IMR-90 (cell line): Measurements from ENCODE around the gene ARSB. TPM values are rescaled to one million over a fixed set of nuclear protein-coding genes. Genes with fewer than 3 reads are reported as not detected.

Experiments
- ATAC-seq: fragments of 200-7000 bp; cut with Tn5 transposase; 2 replicates; pipeline ENCODE4 v1.9.1; 2020; ENCODE audit warnings: low read depth, mild to moderate bottlenecking, moderate library complexity
- BruUV-seq: library from RNA; stranded (reverse); fragments of 400-500 nt; replicated peaks from 2 replicates; lab custom pipeline; 2021; lab: Mats Ljungman, UMichigan
- CTCF ChIA-PET: fragments of 300-600 bp; formaldehyde crosslinking; extraction: SDS; loops from one replicate; lab custom pipeline; 2021; ENCODE audit warnings: antibody characterized with exemption; lab: Yijun Ruan, JAX
- POLR2A ChIA-PET: fragments of 300-600 bp; sonication (Branson Sonifier 250); formaldehyde crosslinking; loops from one replicate; lab custom pipeline; 2022; ENCODE audit warnings: antibody characterized with exemption; ENCODE audit not compliant: unreplicated experiment; lab: Charles Lee
- DNase-seq: peaks from one replicate; pipeline ENCODE4 v3.0.0; 2013
- H2AFZ ChIP-seq: replicated peaks from 2 replicates; pipeline ENCODE3; 2013; ENCODE audit warnings: low read length, mild to moderate bottlenecking; ENCODE audit not compliant: poor library complexity
- H2AK5ac ChIP-seq: 2 replicates; pipeline ENCODE4 v1.6.1; 2013; ENCODE audit warnings: low read depth, low read length, inconsistent platforms
- H2AK9ac ChIP-seq: replicated peaks from 2 replicates; pipeline ENCODE3; 2013; ENCODE audit warnings: mild to moderate bottlenecking, low read depth, low read length, moderate library complexity; ENCODE audit not compliant: poor library complexity
- H2BK120ac ChIP-seq: 2 replicates; pipeline ENCODE4 v1.6.1; 2013; ENCODE audit warnings: low read depth, low read length, inconsistent platforms
- H2BK15ac ChIP-seq: 3 replicates; pipeline ENCODE4 v1.6.1; 2013; ENCODE audit warnings: low read depth, low read length, inconsistent platforms
- H2BK20ac ChIP-seq: 2 replicates; pipeline ENCODE4 v1.6.1; 2013; ENCODE audit warnings: low read depth, mild to moderate bottlenecking, inconsistent platforms, low read length, moderate library complexity
- H2BK5ac ChIP-seq: 2 replicates; pipeline ENCODE4 v1.6.1; 2013; ENCODE audit warnings: mild to moderate bottlenecking, low read depth, low read length, inconsistent platforms; ENCODE audit not compliant: poor library complexity, severe bottlenecking
- H3K14ac ChIP-seq: replicated peaks from 2 replicates; pipeline ENCODE4 v1.6.1; 2013; ENCODE audit warnings: low read depth, low read length, inconsistent platforms
- H3K18ac ChIP-seq: 2 replicates; pipeline ENCODE4 v1.6.1; 2013; ENCODE audit warnings: low read depth, low read length, control low read depth
- H3K23ac ChIP-seq: 2 replicates; pipeline ENCODE4 v1.6.1; 2013; ENCODE audit warnings: low read depth, low read length, inconsistent platforms
- H3K27ac ChIP-seq: 2 replicates; pipeline ENCODE4 v1.5.1; 2013; ENCODE audit warnings: mild to moderate bottlenecking, control low read depth, low read length; ENCODE audit not compliant: insufficient read depth
- H3K27me3 ChIP-seq: 2 replicates; pipeline ENCODE4 v1.6.1; 2013; ENCODE audit warnings: low read length; ENCODE audit not compliant: control insufficient read depth, insufficient read depth
- H3K36me3 ChIP-seq: 2 replicates; pipeline ENCODE4 v1.6.1; 2013; ENCODE audit warnings: low read length, mixed read lengths; ENCODE audit not compliant: control insufficient read depth, insufficient read depth
- H3K4ac ChIP-seq: 2 replicates; pipeline ENCODE4 v1.6.1; 2013; ENCODE audit warnings: low read depth, low read length, inconsistent platforms
- H3K4me1 ChIP-seq: 2 replicates; pipeline ENCODE4 v1.6.1; 2013; ENCODE audit warnings: low read length, mixed read lengths; ENCODE audit not compliant: control insufficient read depth, insufficient read depth
- H3K4me2 ChIP-seq: 2 replicates; pipeline ENCODE4 v1.6.1; 2013; ENCODE audit warnings: low read depth, mild to moderate bottlenecking, control low read depth, low read length, moderate library complexity
- H3K4me3 ChIP-seq: 2 replicates; pipeline ENCODE4 v1.5.1; 2013; ENCODE audit warnings: low read depth, mild to moderate bottlenecking, control low read depth, low read length, moderate library complexity; ENCODE audit not compliant: insufficient read depth
- H3K56ac ChIP-seq: 2 replicates; pipeline ENCODE4 v1.6.1; 2013; ENCODE audit warnings: low read length, inconsistent platforms; ENCODE audit not compliant: insufficient read depth; ENCODE audit errors: extremely low read depth
- H3K79me1 ChIP-seq, 2 experiments: 2 replicates each; pipeline ENCODE4 v1.6.1; 2013; ENCODE audit warnings: low read length in 2 of 2, inconsistent platforms in 1 of 2, low read depth in 1 of 2
- H3K9ac ChIP-seq: 2 replicates; pipeline ENCODE4 v1.6.1; 2013; ENCODE audit warnings: low read depth, low read length, control low read depth
- H3K9me1 ChIP-seq: 2 replicates; pipeline ENCODE4 v1.6.1; 2013; ENCODE audit warnings: low read length, inconsistent platforms; ENCODE audit not compliant: insufficient read depth
- H3K9me3 ChIP-seq: 2 replicates; pipeline ENCODE4 v1.6.1; 2013; ENCODE audit warnings: low read length; ENCODE audit not compliant: control insufficient read depth, insufficient read depth
- H4K20me1 ChIP-seq: 2 replicates; pipeline ENCODE4 v1.6.1; 2013; ENCODE audit warnings: low read length, inconsistent platforms; ENCODE audit not compliant: insufficient read depth
- H4K5ac ChIP-seq: 2 replicates; pipeline ENCODE4 v1.6.1; 2013; ENCODE audit warnings: mild to moderate bottlenecking, low read depth, low read length, control low read depth
- H4K8ac ChIP-seq, 2 experiments: 2 replicates each; pipeline ENCODE4 v1.6.1; 2013; ENCODE audit warnings: low read depth in 2 of 2, low read length in 2 of 2, control low read depth in 1 of 2, inconsistent platforms in 1 of 2
- H4K91ac ChIP-seq: 2 replicates; pipeline ENCODE4 v1.6.1; 2013; ENCODE audit warnings: low read depth, low read length, inconsistent platforms; ENCODE audit not compliant: insufficient read depth
- BHLHE40 ChIP-seq: fragments of 150-350 bp; IDR thresholded peaks from 2 replicates; pipeline ENCODE4 v1.6.1; 2016; ENCODE audit warnings: mild to moderate bottlenecking, low read depth, low read length
- CEBPB ChIP-seq: IDR thresholded peaks from 2 replicates; pipeline ENCODE4 v1.6.1; 2012; ENCODE audit warnings: low read depth, low read length, improper control_type of control experiment
- CHD1 ChIP-seq: IDR thresholded peaks from 2 replicates; pipeline ENCODE4 v1.6.1; 2012; ENCODE audit warnings: low read depth, low read length, improper control_type of control experiment
- CTCF ChIP-seq: conservative IDR thresholded peaks from 2 replicates; pipeline ENCODE4 v1.5.1; 2012; ENCODE audit warnings: mild to moderate bottlenecking, low read depth, low read length, improper control_type of control experiment
- FOS ChIP-seq: fragments of 150-350 bp; IDR thresholded peaks from 2 replicates; pipeline ENCODE4 v1.6.1; 2016; ENCODE audit warnings: low read depth, low read length
- MAFK ChIP-seq: IDR thresholded peaks from 2 replicates; pipeline ENCODE4 v1.6.1; 2012; ENCODE audit warnings: low read depth, low read length, improper control_type of control experiment
- MAZ ChIP-seq: IDR thresholded peaks from 2 replicates; pipeline ENCODE4 v1.6.1; 2012; ENCODE audit warnings: low read depth, mild to moderate bottlenecking, low read length, improper control_type of control experiment, moderate library complexity, borderline replicate concordance
- MXI1 ChIP-seq: IDR thresholded peaks from 2 replicates; pipeline ENCODE4 v1.6.1; 2012; ENCODE audit warnings: low read depth, mild to moderate bottlenecking, low read length, moderate library complexity, borderline replicate concordance
- NFE2L2 ChIP-seq: fragments of 150-350 bp; IDR thresholded peaks from 2 replicates; pipeline ENCODE4 v1.6.1; 2016; ENCODE audit warnings: low read depth, mild to moderate bottlenecking, low read length
- POLR2A ChIP-seq: IDR thresholded peaks from 2 replicates; pipeline ENCODE4 v1.6.1; 2012; ENCODE audit warnings: mild to moderate bottlenecking, low read depth, low read length
- RAD21 ChIP-seq: IDR thresholded peaks from 2 replicates; pipeline ENCODE4 v1.6.1; 2012; ENCODE audit warnings: low read length, improper control_type of control experiment
- RCOR1 ChIP-seq: IDR thresholded peaks from 2 replicates; pipeline ENCODE4 v1.6.1; 2012; ENCODE audit warnings: mild to moderate bottlenecking, low read length, improper control_type of control experiment; ENCODE audit not compliant: insufficient replicate concordance
- RFX5 ChIP-seq: IDR thresholded peaks from 2 replicates; pipeline ENCODE4 v1.8.0; 2012; ENCODE audit warnings: low read depth, mild to moderate bottlenecking, low read length, moderate library complexity
- SMC3 ChIP-seq: fragments of 150-350 bp; IDR thresholded peaks from 2 replicates; pipeline ENCODE4 v1.6.1; 2016; ENCODE audit warnings: low read depth, mild to moderate bottlenecking, antibody characterized with exemption, low read length, moderate library complexity
- WGBS, 2 experiments: methylation state at CpG; one replicate each; pipeline versions ENCODE4 v1.1.5 to v1.1.7; 2013; ENCODE audit warnings: missing lambda C conversion rate in 2 of 2; ENCODE audit not compliant: insufficient read length in 1 of 2; ENCODE audit errors: extremely low coverage in 2 of 2; 5-methylcytosine and 5-hydroxymethylcytosine counted together
- dilution Hi-C: fragments of 300-500 bp; cut with HindIII; formaldehyde crosslinking; loops from one replicate; pipeline ENCODE4 v1.14.3; 2018; ENCODE audit warnings: low sequenced_read_pairs; ENCODE audit not compliant: unreplicated experiment
- in situ Hi-C: fragments of 300-500 bp; cut with MboI; formaldehyde crosslinking; loops from 3 replicates; pipeline ENCODE4 v1.14.3; 2019; ENCODE audit warnings: low sequenced_read_pairs, inconsistent platforms, mixed read lengths
- intact Hi-C: fragments of 100-400 bp; cut with micrococcal nuclease; formaldehyde crosslinking; loops from 2 replicates; pipeline ENCODE4 v1.10.0; 2022
- polyA plus RNA-seq, 3 experiments: library from polyadenylated mRNA; depleted of rRNA; stranded (reverse); fragments of >200 nt; gene quantifications; 2 replicates each; pipeline ENCODE4 v1.2.3, GENCODE V29; 2012; ENCODE audit warnings: low replicate concordance in 1 of 3
- total RNA-seq: library from RNA; depleted of rRNA; stranded (reverse); fragments of >200 nt; gene quantifications from 2 replicates; pipeline ENCODE4 v1.2.3, GENCODE V29; 2012
- TF ChIP-seq, protein P1 (sequence below): fragments of 150-350 bp; IDR thresholded peaks from 2 replicates; pipeline ENCODE4 v1.6.1; 2016; ENCODE audit warnings: low read depth, mild to moderate bottlenecking, low read length, moderate library complexity, borderline replicate concordance
- TF ChIP-seq, protein P2 (sequence below): fragments of 150-350 bp; IDR thresholded peaks from 2 replicates; pipeline ENCODE4 v1.6.1; 2017; ENCODE audit warnings: mild to moderate bottlenecking, antibody characterized with exemption, low read length, low read depth

Gene ARSB
- total and polyA plus RNA-seq, 2 of the 4 experiments (the other 2 are of a cell fraction) = 16.0 to 16.3 TPM

DNA sequence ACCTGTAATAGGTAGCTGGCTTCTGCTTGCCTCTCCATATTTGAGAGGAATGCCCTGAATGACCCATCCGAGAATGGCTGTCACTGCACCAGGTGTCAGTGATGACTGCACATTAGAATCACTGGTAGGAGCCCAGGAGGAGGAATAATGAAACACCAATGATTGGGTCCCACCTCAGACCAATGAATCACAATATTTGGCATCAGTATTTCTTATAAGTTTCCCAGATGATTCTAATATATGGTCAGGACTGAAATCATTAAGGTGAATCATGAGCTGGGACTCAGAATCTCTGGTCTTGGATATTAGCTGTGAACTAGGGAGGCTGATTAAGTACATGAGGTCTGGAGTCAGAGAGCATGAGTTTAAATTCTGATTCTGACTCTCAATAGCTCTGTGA is 23.4 kb downstream of the ARSB start:
- Histone ChIP-seq H3K23ac (no peak overlapping the region), H2BK5ac (no peak overlapping the region), H3K18ac (no peak overlapping the region), H3K27me3 (no peaks in the 10 kb centered on the region), H2BK15ac (no peak overlapping the region), H3K36me3 (0 out of 2 replicates have a peak, but pooled peaks cover 1% of the 10 kb centered on the region), H3K4me1 (no peaks in the 10 kb centered on the region), H3K4me2 (no peak overlapping the region), H2AFZ (no peak overlapping the region), H3K9me3 (no peaks in the 10 kb centered on the region), H4K20me1 (no peaks in the 10 kb centered on the region), H3K14ac (no peak overlapping the region), H3K56ac (no peak overlapping the region), H2AK9ac (no peak overlapping the region), H4K5ac (no peak overlapping the region), H4K91ac (no peak overlapping the region), H3K4ac (no peak overlapping the region), H3K9ac (no peak overlapping the region), H2BK120ac (no peak overlapping the region), H2AK5ac (no peak overlapping the region), H2BK20ac (no peak overlapping the region), H3K27ac (no peak overlapping the region), H3K9me1 (no peaks in the 10 kb centered on the region), H4K8ac (no peak overlapping the region), H3K4me3 (no peak overlapping the region), H3K79me1 (no peaks in the 10 kb centered on the region)
- WGBS, 2 experiments = no CpG with 5 or more reads among the region's 1 CpG
- ChIA-PET POLR2A (no interaction called here), CTCF (no interaction called here)
- peak; percentile 45 for DNase-seq
- intact Hi-C loops = loop anchor here (5.0 kb wide), 1 partner anchor 639 kb away; no protein-coding TSS in a partner anchor
- TF ChIP-seq MAFK (no peak), FOS (no peak), RFX5 (no peak), BHLHE40 (no peak), RCOR1 (no peak), POLR2A (no peak), MXI1 (no peak), NFE2L2 (no peak), SMC3 (no peak), CEBPB (no peak), MAZ (no peak), CHD1 (no peak), CTCF (no peak), RAD21 (no peak)
- TF ChIP-seq, protein P1, sequence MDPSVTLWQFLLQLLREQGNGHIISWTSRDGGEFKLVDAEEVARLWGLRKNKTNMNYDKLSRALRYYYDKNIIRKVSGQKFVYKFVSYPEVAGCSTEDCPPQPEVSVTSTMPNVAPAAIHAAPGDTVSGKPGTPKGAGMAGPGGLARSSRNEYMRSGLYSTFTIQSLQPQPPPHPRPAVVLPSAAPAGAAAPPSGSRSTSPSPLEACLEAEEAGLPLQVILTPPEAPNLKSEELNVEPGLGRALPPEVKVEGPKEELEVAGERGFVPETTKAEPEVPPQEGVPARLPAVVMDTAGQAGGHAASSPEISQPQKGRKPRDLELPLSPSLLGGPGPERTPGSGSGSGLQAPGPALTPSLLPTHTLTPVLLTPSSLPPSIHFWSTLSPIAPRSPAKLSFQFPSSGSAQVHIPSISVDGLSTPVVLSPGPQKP = no peak
- TF ChIP-seq, protein P2, sequence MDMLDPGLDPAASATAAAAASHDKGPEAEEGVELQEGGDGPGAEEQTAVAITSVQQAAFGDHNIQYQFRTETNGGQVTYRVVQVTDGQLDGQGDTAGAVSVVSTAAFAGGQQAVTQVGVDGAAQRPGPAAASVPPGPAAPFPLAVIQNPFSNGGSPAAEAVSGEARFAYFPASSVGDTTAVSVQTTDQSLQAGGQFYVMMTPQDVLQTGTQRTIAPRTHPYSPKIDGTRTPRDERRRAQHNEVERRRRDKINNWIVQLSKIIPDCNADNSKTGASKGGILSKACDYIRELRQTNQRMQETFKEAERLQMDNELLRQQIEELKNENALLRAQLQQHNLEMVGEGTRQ = no peak
- in situ Hi-C loops = loop anchor here (10.0 to 25.0 kb wide), 2 partner anchors 67 to 649 kb away; no protein-coding TSS in a partner anchor
- dilution Hi-C loops = no loop called here
- no TSS peak for BruUV-seq
- ATAC-seq = no peak
